SK-N-SH treated with all-trans-retinoic acid at 6 μM for 48 hours (cell line): ENCODE results near the gene HIP1.

ENCODE experiments used
- BACH2 ChIP-seq: fragments of 250-450 bp; sonication (Bioruptor Pico); IDR thresholded peaks from 2 replicates; pipeline ENCODE4 v1.9.0; 2021; ENCODE audit warnings: mild to moderate bottlenecking, borderline replicate concordance
- CSDC2 ChIP-seq: fragments of 250-450 bp; sonication (Bioruptor Pico); IDR thresholded peaks from 2 replicates; pipeline ENCODE4 v1.5.0; 2020; ENCODE audit warnings: mild to moderate bottlenecking, moderate library complexity
- ESRRG ChIP-seq: fragments of 250-450 bp; sonication (Bioruptor Pico); IDR thresholded peaks from 2 replicates; pipeline ENCODE4 v1.6.1; 2021; ENCODE audit warnings: mild to moderate bottlenecking
- ISL1 ChIP-seq: fragments of 250-450 bp; sonication (Bioruptor Pico); IDR thresholded peaks from 2 replicates; pipeline ENCODE4 v2.1.2; 2022; ENCODE audit warnings: mild to moderate bottlenecking, moderate library complexity
- OSR1 ChIP-seq: fragments of 250-450 bp; sonication (Bioruptor Pico); IDR thresholded peaks from 2 replicates; pipeline ENCODE4 v1.8.0; 2022; ENCODE audit warnings: moderate library complexity, mild to moderate bottlenecking, inconsistent platforms
- PPARA ChIP-seq: fragments of 250-450 bp; sonication (Bioruptor Pico); IDR thresholded peaks from 2 replicates; pipeline ENCODE4 v1.5.0; 2020; ENCODE audit warnings: mild to moderate bottlenecking, borderline replicate concordance
- ZFP3 ChIP-seq: fragments of 250-450 bp; sonication (Bioruptor Pico); IDR thresholded peaks from 2 replicates; pipeline ENCODE4 v1.5.0; 2020; ENCODE audit warnings: mild to moderate bottlenecking, moderate library complexity
- ZFP30 ChIP-seq: fragments of 450-650 bp; formaldehyde crosslinking; IDR thresholded peaks from 2 replicates; pipeline ENCODE4 v1.5.0; 2022; ENCODE audit warnings: mild to moderate bottlenecking, moderate library complexity
- ZNF565 ChIP-seq: fragments of 450-650 bp; formaldehyde crosslinking; conservative IDR thresholded peaks from 2 replicates; pipeline ENCODE4 v1.5.0; 2020; ENCODE audit warnings: low read depth, mild to moderate bottlenecking, moderate library complexity
- ZNF70 ChIP-seq: fragments of 450-650 bp; formaldehyde crosslinking; IDR thresholded peaks from 2 replicates; pipeline ENCODE4 v1.5.0; 2020; ENCODE audit warnings: mild to moderate bottlenecking, moderate library complexity
- ZNF8 ChIP-seq: fragments of 450-650 bp; formaldehyde crosslinking; IDR thresholded peaks from 2 replicates; pipeline ENCODE4 v1.5.0; 2020; ENCODE audit warnings: mild to moderate bottlenecking, moderate library complexity
- TF ChIP-seq, protein P1 (sequence below): fragments of 250-450 bp; sonication (Bioruptor Pico); IDR thresholded peaks from 2 replicates; pipeline ENCODE4 v1.8.0; 2020; ENCODE audit warnings: mild to moderate bottlenecking, moderate library complexity, borderline replicate concordance
- TF ChIP-seq, protein P2 (sequence below): fragments of 250-450 bp; sonication (Bioruptor Pico); IDR thresholded peaks from 2 replicates; pipeline ENCODE4 v1.5.1; 2021; ENCODE audit warnings: mild to moderate bottlenecking, moderate library complexity

DNA sequence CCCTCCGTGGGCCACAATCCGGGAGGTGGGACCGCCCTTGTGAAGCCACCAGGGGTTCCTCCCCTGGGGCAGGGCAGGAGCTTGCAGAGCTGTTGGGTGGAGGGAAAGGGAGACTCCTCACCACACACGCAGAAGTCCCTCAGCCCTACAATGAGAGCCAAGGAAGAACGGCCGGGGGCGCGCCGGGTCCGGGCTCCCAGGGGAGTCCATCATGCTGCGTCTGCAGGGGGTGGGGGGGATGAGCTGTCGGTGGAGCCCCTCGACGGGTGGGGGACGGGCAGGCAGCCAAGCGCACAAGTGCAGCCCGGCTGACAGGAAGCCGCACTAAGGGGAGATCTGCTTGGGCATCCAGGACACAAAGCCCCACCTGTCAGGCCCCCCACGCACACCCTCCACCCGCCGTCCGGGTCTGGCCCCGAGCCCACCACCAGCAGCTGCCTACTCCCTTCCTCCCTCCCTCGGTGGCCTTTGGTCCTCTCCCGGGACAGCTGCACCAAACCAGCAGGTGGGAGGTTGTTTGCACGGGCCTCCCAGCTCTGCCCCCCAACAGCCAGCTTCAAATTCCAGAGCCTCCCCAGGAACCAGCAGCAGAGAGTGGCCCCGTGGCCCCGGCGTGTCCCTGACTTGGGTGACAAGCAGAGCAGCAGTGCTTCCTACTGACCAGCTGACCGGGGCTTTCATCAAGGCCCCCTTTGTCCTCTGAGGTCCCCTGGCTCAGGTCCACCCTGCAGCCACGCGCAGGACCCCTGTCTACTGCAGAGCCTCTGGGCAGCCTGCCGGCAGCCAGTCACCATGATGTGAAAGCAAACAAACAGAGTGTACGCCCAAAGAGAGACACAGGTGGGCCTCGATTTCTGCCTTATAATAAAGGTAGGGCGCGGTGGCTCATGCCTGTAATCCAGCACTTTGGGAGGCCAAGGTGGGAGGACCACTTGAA is 50.3 kb downstream of the HIP1 start:
- TF ChIP-seq, protein P1, sequence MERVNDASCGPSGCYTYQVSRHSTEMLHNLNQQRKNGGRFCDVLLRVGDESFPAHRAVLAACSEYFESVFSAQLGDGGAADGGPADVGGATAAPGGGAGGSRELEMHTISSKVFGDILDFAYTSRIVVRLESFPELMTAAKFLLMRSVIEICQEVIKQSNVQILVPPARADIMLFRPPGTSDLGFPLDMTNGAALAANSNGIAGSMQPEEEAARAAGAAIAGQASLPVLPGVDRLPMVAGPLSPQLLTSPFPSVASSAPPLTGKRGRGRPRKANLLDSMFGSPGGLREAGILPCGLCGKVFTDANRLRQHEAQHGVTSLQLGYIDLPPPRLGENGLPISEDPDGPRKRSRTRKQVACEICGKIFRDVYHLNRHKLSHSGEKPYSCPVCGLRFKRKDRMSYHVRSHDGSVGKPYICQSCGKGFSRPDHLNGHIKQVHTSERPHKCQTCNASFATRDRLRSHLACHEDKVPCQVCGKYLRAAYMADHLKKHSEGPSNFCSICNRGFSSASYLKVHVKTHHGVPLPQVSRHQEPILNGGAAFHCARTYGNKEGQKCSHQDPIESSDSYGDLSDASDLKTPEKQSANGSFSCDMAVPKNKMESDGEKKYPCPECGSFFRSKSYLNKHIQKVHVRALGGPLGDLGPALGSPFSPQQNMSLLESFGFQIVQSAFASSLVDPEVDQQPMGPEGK: no peak
- TF ChIP-seq CSDC2 (CRISPR knock-in tag) (no peak), ISL1 (no peak), ZNF8 (CRISPR knock-in tag) (no peak), BACH2 (CRISPR knock-in tag) (no peak), ZFP30 (CRISPR knock-in tag) (no peak), ZNF70 (CRISPR knock-in tag) (no peak), ZFP3 (CRISPR knock-in tag) (no peak), ESRRG (CRISPR knock-in tag) (no peak), ZNF565 (CRISPR knock-in tag) (no peak), PPARA (CRISPR knock-in tag) (no peak), OSR1 (CRISPR knock-in tag) (no peak)
- TF ChIP-seq, protein P2, sequence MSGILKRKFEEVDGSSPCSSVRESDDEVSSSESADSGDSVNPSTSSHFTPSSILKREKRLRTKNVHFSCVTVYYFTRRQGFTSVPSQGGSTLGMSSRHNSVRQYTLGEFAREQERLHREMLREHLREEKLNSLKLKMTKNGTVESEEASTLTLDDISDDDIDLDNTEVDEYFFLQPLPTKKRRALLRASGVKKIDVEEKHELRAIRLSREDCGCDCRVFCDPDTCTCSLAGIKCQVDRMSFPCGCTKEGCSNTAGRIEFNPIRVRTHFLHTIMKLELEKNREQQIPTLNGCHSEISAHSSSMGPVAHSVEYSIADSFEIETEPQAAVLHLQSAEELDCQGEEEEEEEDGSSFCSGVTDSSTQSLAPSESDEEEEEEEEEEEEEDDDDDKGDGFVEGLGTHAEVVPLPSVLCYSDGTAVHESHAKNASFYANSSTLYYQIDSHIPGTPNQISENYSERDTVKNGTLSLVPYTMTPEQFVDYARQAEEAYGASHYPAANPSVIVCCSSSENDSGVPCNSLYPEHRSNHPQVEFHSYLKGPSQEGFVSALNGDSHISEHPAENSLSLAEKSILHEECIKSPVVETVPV (CRISPR knock-in tag): no peak
